Measurements from ENCODE around the gene MAT2B. TPM values are rescaled to one million over a fixed set of nuclear protein-coding genes. Genes with fewer than 3 reads are reported as not detected.

MAT2B gene
- total and polyA plus RNA-seq, 2 of the 8 experiments (the other 6 are each of a cell fraction or from before 2014, with no cell fraction given): 33.9 to 65.2 TPM

- POLR2A ChIA-PET (ENCODE audit: partially characterized antibody): interaction anchor here (0.8 to 0.9 kb wide), 3 partner anchors 13 to 69 kb away, joined by 4 to 7 read pairs (median 4); partner anchors contain the start of genes CCNG1, HMMR and NUDCD2
- H4K5ac ChIP-seq (ENCODE audit: insufficient read length, low read depth, low read length): no peak overlapping the region
- H2BK15ac ChIP-seq (ENCODE audit: low read length): no peak overlapping the region
- no peak for DNase-seq (ENCODE audit: low read depth in 1 of 2, low spot score in 2 of 2)
- peak overlapping the region in 3 of 4 experiments; percentile 59 to 94 (median 85); a peak in 2 of 7 replicates for H3K9ac ChIP-seq (replicated peaks in 1 of 4; ENCODE audit: extremely low read depth in 1 of 4, low read depth in 3 of 4, low read length in 3 of 4)
- peak overlapping the region; percentile 90 to 100 for H3K4me2 ChIP-seq (ENCODE audit: insufficient read depth in 1 of 2, low read depth in 2 of 2, low read length in 2 of 2)
- H2AFZ ChIP-seq (ENCODE audit: low read length): no peak overlapping the region
- no peak overlapping the region for H2BK12ac ChIP-seq (ENCODE audit: low read depth, low read length)
- WGBS, 2 experiments (ENCODE audit: extremely low coverage in 1 of 2, insufficient coverage in 1 of 2, insufficient read length in 1 of 2, insufficient replicate concordance in 2 of 2, low coverage in 1 of 2, low lambda C conversion rate in 2 of 2, missing lambda C conversion rate in 1 of 2): 66% methylated on average over 8 of the region's 8 CpGs; no CpG with 5 or more reads in 1 of the 2 experiments
- no peak overlapping the region for H4K8ac ChIP-seq (ENCODE audit: extremely low read depth, insufficient read depth, low read length)
- H3K79me2 ChIP-seq (ENCODE audit: control insufficient read depth in 1 of 2, insufficient read depth in 2 of 2, low read length in 2 of 2): peaks cover 28 to 80% of the 10 kb centered on the region in 2 experiments
- no peak overlapping the region for H3K56ac ChIP-seq (replicated peaks; ENCODE audit: insufficient read length, low read depth, low read length)
- peaks cover 0 to 9% (median 5%) of the 10 kb centered on the region in 4 experiments; a peak in 4 of 7 replicates for H3K4me1 ChIP-seq (replicated peaks in 1 of 4; ENCODE audit: control insufficient read depth in 3 of 4, insufficient read depth in 4 of 4, low read length in 3 of 4)
- H2BK120ac ChIP-seq (replicated peaks; ENCODE audit: low read depth, low read length): no peak overlapping the region
- CTCF ChIA-PET (ENCODE audit: partially characterized antibody): interaction anchor here (0.6 to 1.4 kb wide), 3 partner anchors 15 to 22 kb away, joined by 3 to 4 read pairs (median 3); no protein-coding TSS in a partner anchor
- FAIRE-seq: no peak
- no peak overlapping the region for H2BK20ac ChIP-seq (ENCODE audit: low read length)
- no peak for TF ChIP-seq YY1 (IDR thresholded peaks at IDR 0.05; ENCODE audit: low read depth, low read length)
- TF ChIP-seq CBX5 (IDR thresholded peaks at IDR 0.05; ENCODE audit: low read depth, low read length): no peak
- TF ChIP-seq EP300 (IDR thresholded peaks at IDR 0.05; ENCODE audit: borderline replicate concordance in 1 of 2, low read depth in 2 of 2, low read length in 2 of 2): no peak
- TF ChIP-seq POLR2A (IDR thresholded peaks at IDR 0.05; ENCODE audit: control extremely low read depth in 1 of 2, low read depth in 2 of 2, low read length in 2 of 2): no peak
- H3K4me3 ChIP-seq (ENCODE audit: extremely low read depth in 1 of 4, insufficient read depth in 2 of 4, low read depth in 3 of 4, low read length in 4 of 4): peak overlapping the region; percentile 67 to 98 (median 89)
- H3K27me3 ChIP-seq (replicated peaks in 1 of 4; ENCODE audit: control insufficient read depth in 3 of 4, extremely low read depth in 1 of 4, insufficient read depth in 3 of 4, low read length in 3 of 4): no peaks in the 10 kb centered on the region
- H4K20me1 ChIP-seq (replicated peaks in 1 of 2; ENCODE audit: control insufficient read depth in 1 of 2, insufficient read depth in 2 of 2, low read length in 2 of 2): peaks cover 14 to 31% of the 10 kb centered on the region in 2 experiments
- peaks cover 0 to 1% (median under 1%) of the 10 kb centered on the region in 4 experiments; a peak in 2 of 8 replicates for H3K36me3 ChIP-seq (ENCODE audit: control insufficient read depth in 2 of 4, insufficient read depth in 4 of 4, low read length in 3 of 4)
- peaks cover 12% of the 10 kb centered on the region for H3K23me2 ChIP-seq (ENCODE audit: low read depth, low read length)
- no peak overlapping the region for H3K27ac ChIP-seq (ENCODE audit: low read depth, low read length)
- no peaks in the 10 kb centered on the region for H3K79me1 ChIP-seq (ENCODE audit: low read depth, low read length)
- H2BK5ac ChIP-seq (ENCODE audit: low read depth, low read length): no peak overlapping the region
- no peak overlapping the region for H3K23ac ChIP-seq (ENCODE audit: insufficient read length)
- no peak overlapping the region for H3K18ac ChIP-seq (ENCODE audit: extremely low read depth, low read length)
- no peaks in the 10 kb centered on the region for H3K9me3 ChIP-seq (ENCODE audit: insufficient read depth in 2 of 2, low read depth in 1 of 2, low read length in 1 of 2)
- H2AK5ac ChIP-seq (ENCODE audit: low read depth, low read length): no peak overlapping the region
- no peak overlapping the region for H3K4ac ChIP-seq (replicated peaks; ENCODE audit: insufficient read length, low read depth, low read length)
- H3K14ac ChIP-seq (ENCODE audit: insufficient read length): no peak overlapping the region
- no peak overlapping the region for H4K91ac ChIP-seq (replicated peaks; ENCODE audit: insufficient read length, low read length)
Observed at GRCh38 chr5:163506726-163507125, 1.3 kb downstream of the MAT2B start.
